ENCODE data around the gene IL13RA1.
"Not testable (repeated sequence)": the region's sequence is repeated elsewhere in the genome, so short reads cannot be mapped to it uniquely, and the experiment has no call there.

The IL13RA1 gene

DNA sequence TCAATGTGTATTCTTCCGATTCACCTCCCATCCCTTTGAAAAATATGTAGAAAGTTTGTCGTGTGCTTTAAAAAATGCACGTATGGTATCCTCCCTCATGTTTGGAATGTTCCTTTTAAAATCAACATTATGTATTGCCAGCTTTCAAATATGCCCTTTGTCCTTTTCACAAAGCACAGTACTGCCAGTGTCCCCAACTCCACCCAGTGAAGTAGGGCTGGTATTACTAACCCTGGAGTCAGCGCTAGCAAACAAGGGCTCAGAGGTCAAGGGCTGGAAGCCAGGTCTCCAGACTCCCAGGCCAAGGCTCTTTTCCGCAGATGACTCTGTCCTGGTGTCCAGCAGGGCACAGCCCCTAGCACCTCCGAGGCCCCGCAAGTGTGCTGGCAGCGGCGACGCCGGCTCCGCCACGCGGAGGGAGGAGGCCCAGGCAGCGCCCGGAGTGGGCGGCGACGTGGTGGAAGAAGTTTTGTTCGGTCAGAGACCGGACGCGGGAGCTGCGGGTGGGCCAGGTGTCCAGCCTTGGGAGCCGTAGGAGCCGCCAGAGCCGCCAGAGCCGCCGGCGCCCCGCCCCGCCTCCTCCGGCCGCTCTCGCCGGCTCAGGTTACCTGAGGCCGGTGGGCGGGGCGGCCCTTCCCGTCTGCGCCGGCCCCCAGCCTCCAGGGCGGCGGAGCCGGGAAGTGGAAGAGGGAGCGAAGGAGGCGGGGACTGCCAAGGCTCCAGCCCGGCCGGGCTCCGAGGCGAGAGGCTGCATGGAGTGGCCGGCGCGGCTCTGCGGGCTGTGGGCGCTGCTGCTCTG lies at the start of gene IL13RA1:
Gene IL13RA1, plus strand, starts transcription at position 720 of the 799 bp plus-strand sequence. Its CDS starts 33 bp downstream, at position 753.
- no peak for DNase-seq

DNA sequence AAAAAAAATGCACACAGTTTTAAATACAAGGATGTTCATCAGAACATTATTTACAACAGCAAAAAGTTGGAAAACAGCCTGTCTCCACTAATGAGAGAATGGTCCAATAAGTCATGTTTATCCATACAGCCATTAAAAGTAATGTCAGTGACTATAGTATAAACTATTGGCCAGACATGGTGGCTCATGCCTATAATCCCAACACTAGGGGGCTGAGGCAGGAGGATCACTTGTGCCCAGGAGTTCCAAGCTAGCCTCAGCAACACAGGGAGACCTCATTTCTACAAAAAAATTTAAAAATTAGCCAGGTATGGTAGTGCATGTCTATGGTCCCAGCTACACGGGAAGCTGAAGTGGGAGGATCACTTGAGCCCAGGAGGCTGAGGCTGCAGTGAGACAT lies 48.1 kb upstream of the IL13RA1 start:
- no peak for DNase-seq

DNA sequence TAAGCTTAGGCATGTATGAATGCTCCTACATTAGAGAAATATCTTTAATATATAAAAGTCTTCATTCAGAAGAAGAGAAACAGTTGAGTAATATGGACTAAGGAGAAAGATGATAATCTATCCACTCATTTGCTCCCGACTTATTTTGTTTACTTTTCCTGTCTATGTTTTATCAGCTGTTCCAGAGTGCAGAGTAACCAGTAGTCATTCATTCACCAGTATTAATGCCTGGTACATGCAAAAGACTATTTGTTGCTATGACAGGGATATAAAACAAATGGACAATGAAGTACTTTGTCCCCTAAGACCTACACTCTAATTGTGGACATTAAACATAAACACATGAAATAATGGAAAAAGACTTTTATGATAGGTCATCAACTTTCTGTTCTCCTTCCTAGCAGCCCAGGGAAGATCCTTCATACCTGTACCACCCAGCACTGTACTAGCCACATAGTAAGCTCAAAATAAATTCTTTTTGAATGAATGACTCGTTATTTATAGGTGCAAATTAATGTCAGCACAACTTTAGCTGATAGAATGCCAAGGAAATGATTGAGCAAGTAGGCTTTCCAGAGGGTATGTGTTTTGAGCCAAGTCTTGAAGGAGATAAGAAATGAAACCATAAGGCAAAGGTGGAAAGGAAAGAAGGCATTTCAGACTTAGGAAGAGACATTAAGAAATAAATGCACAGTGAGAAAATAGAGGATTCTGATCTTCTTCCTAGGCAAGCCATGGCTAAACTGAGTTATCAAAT lies 45.0 kb upstream of the IL13RA1 start:
- DNase-seq: no peak

- DNase-seq: no peak
Measured at GRCh38 chrX:118685393-118685792, 42.0 kb upstream of the IL13RA1 start.

DNA sequence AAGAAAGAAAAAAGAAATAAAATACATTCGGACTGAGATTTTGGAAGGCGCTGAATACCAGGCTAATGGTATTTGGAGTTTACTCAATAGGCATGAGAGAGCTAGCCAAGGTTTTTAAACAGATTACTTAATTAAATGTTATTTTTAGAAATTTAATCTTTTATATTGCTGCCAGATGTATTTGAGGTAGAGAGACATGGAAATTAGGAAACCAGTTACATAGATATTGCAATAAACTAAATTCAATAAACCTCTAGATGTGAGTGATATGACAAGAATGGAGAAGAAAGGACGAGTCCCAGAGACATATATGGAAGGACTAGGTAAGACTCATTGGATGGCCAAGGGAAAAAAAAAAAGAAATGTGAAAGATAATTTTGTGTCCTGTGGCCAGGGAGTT lies 38.5 kb upstream of the IL13RA1 start:
- DNase-seq: no peak

- DNase-seq: no peak
Measured at GRCh38 chrX:118693843-118694242, 33.6 kb upstream of the IL13RA1 start.

- no peak for DNase-seq
Measured at GRCh38 chrX:118694638-118695037, 32.8 kb upstream of the IL13RA1 start.

- DNase-seq: no peak
Measured at GRCh38 chrX:118698516-118699170, 28.8 kb upstream of the IL13RA1 start.

DNA sequence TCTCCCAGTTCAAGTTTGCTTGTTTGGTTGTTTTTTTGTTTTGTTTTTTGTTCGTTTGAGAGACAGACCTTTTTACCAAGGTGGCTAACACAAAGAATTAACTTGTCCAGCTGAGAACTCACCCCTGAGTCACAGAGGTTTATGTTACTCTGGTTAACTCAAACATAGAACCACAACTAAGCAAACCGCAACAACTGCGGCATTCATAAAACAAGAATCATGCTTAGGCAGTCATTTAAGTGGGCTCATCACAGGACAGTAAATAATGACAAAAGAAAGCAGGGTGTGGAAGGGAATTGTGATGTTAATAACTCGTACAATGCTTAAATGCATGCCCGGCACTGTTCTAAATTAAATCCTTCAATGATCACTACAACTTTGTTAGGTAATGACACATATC lies 24.7 kb upstream of the IL13RA1 start:
- no peak for DNase-seq

DNA sequence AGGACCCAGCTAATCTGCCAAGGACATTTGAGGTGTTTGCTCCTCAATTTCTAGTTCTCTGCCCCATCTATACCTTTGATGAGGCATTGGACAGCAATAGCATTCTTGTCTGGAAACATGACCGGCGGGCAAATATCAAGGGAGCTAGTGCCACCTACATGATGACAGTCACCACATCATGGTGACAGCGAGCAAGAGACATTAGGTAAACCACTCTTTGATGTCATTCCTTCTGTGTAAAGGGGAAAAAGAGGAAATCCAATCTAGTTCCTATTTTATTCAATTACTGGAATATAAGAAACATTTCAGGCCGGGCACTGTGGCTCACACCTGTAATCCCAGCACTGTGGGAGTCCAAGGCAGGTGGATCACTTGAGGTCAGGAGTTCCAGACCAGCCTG lies 20.7 kb upstream of the IL13RA1 start:
- no peak for DNase-seq

GRCh38 chrX:118714521-118714920 lies 12.9 kb upstream of the IL13RA1 start:
- no peak for DNase-seq

GRCh38 chrX:118715917-118716316 lies 11.5 kb upstream of the IL13RA1 start:
- not testable (repeated sequence) for DNase-seq

- DNase-seq: not testable (repeated sequence)
Measured at GRCh38 chrX:118716833-118717232, 10.6 kb upstream of the IL13RA1 start.

DNA sequence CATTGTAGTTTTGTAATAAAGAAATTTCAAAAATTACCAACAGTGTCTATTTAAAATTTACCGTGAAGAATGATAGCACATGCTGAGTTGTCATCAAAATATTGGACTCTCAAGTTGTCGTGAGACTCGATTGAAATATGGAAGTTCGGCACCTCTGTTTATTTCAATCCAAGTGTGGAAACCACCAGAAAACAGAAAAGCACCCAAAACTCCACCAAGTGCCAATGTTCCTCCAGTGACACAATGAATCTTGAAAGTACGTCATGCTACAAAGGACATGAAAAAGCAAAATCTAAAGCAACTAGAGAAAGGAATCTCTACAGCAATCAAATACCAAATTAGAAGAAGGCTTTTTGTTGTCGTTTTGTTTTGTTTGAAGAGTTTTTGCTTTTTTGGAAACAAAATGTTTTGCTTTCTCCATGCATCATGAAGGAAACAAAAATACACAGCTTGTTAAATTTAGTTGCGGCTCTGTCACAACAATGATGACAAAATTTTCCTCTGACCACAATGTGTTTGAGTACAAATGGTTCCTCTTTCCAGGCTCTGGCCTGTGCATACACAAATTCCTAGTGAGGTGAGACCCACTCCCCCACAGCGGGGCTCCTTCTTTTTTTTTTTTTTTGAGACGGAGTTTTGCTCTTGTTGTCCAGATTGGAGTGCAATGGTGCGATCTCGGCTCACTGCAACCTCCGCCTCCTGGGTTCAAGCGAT lies 9.6 kb upstream of the IL13RA1 start:
- DNase-seq: no peak

GRCh38 chrX:118718737-118719136 lies 8.7 kb upstream of the IL13RA1 start:
- no peak for DNase-seq

- no peak for DNase-seq
Measured at GRCh38 chrX:118720058-118720707, 7.2 kb upstream of the IL13RA1 start.

DNA sequence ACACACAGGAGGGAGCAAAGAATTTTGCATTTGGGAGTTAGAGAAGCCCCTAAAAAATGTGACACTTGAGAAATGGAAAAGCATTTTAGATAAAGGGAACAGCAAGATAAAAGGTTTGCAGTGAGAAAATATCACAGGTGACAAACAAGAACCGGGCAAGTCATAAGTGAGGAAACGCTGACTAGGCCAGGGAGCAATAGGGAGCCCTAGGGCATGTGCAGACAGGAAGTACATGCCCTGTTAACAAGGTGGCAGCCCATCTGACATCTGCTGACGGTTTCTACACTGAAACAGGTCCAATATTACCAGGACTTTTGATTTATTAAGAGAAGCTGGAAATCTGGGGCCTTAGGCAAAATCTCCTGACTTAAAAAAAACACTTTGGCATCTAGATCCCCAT lies 4.0 kb upstream of the IL13RA1 start:
- no peak for DNase-seq

- DNase-seq: no peak
Measured at GRCh38 chrX:118724365-118724764, 3.0 kb upstream of the IL13RA1 start.

GRCh38 chrX:118724775-118725174 lies 2.6 kb upstream of the IL13RA1 start:
- no peak for DNase-seq

DNA sequence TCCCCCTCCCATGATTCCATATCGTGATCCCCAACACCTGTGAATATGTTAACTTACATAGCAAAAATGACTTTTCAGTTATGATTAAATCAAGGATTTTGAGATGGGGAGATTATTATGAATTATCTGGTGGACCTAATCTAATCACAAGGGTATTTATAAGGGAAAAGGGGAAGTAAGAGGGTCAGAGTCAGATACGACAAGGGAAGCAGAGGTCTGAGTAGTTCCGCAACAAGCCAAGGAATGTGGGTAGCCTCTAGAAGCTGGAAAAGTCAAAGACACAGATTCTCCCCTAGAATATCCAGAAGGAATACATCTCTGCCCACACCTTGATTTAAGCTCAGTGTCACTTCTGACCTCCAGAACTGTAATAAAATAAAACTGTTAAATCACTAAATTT lies 1.0 kb upstream of the IL13RA1 start:
- DNase-seq: no peak

- no peak for DNase-seq
Measured at GRCh38 chrX:118727686-118728339, 407 bp downstream of the IL13RA1 start.

DNA sequence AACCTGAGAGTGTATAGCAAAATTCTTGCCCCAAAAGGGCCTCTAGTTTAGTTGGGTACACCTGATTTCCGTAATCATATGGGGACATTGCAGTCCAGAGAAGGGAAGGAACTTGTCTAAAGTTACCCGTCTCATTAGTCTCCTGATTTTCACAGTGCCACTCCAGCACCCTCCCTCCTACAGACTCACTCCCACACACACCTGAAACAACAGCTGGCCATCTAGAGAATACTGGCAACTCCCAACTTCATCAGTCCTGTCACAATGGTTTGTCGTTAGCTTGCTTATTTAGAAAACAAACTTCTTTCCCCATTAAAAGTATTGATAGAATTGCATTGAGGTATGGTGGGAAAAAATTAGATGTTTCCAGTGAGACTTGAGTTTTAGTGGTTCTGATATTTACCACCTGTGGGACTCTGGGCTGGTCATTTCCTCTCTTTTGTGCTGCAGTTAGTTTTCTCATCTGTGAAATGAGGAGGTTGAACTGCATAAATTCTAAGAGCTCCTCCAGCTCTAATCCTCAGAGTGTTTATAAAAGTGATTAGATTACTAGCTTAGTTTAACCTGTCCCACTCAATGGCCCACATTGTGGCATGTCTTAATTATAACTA lies 1.7 kb downstream of the IL13RA1 start:
- DNase-seq: no peak

All from NK-92 treated with Interleukin-12 subunit alpha and Interleukin-12 subunit beta, amount 100 ng/mL, for 24 hours (cell line).